H1 (cell line): ENCODE data around the gene GIGYF2. TPM values are rescaled to one million over a fixed set of nuclear protein-coding genes. Genes with fewer than 3 reads are reported as not detected.

ENCODE experiments used
- CTCF ChIA-PET: fragments of 300-600 bp; sonication (Branson Sonifier 250); formaldehyde crosslinking; loops from one replicate; lab custom pipeline; 2021; ENCODE audit not compliant: partially characterized antibody; lab: Charles Lee
- POLR2A ChIA-PET: fragments of 300-600 bp; sonication (Branson Sonifier 250); formaldehyde crosslinking; loops from one replicate; lab custom pipeline; 2021; ENCODE audit warnings: inconsistent platforms; ENCODE audit not compliant: partially characterized antibody; lab: Charles Lee
- DNase-seq, 2 experiments: peaks; one replicate each; pipeline versions ENCODE4 v3.0.0 to v3.0.0-alpha.2; 2010 to 2022; ENCODE audit warnings: low spot score in 2 of 2, low read depth in 1 of 2, mixed read lengths in 1 of 2
- FAIRE-seq: peaks from 2 replicates; lab custom pipeline; 2011; peaks lifted over from hg19 to GRCh38; lab: Jason Lieb, UNC
- H2AFZ ChIP-seq: 2 replicates; pipeline ENCODE4 v1.8.1; 2012; ENCODE audit warnings: low read length, inconsistent platforms
- H2AK5ac ChIP-seq: 2 replicates; pipeline ENCODE4 v1.6.1; 2013; ENCODE audit warnings: low read depth, low read length
- H2BK120ac ChIP-seq: replicated peaks from 2 replicates; pipeline ENCODE3; 2013; ENCODE audit warnings: low read depth, low read length, inconsistent platforms
- H2BK12ac ChIP-seq: 2 replicates; pipeline ENCODE4 v1.6.1; 2013; ENCODE audit warnings: low read depth, low read length
- H2BK15ac ChIP-seq: 2 replicates; pipeline ENCODE4 v1.6.1; 2013; ENCODE audit warnings: low read length
- H2BK20ac ChIP-seq: 2 replicates; pipeline ENCODE4 v1.6.1; 2013; ENCODE audit warnings: low read length
- H2BK5ac ChIP-seq: 2 replicates; pipeline ENCODE4 v1.6.1; 2013; ENCODE audit warnings: low read depth, low read length
- H3K14ac ChIP-seq: 2 replicates; pipeline ENCODE4 v1.6.1; 2013; ENCODE audit warnings: inconsistent platforms; ENCODE audit not compliant: insufficient read length
- H3K18ac ChIP-seq: 2 replicates; pipeline ENCODE4 v1.6.1; 2013; ENCODE audit warnings: low read length; ENCODE audit errors: extremely low read depth
- H3K23ac ChIP-seq: 2 replicates; pipeline ENCODE4 v1.6.1; 2013; ENCODE audit warnings: inconsistent platforms; ENCODE audit not compliant: insufficient read length
- H3K23me2 ChIP-seq: 2 replicates; pipeline ENCODE4 v1.6.1; 2013; ENCODE audit warnings: low read depth, low read length
- H3K27ac ChIP-seq: 2 replicates; pipeline ENCODE4 v1.6.1; 2011; ENCODE audit warnings: low read depth, low read length, inconsistent platforms
- H3K27me3 ChIP-seq, 4 experiments: replicated peaks in 1 of 4; 1 replicate in 1 of 4; 2 replicates in 3 of 4; pipeline versions ENCODE4 v1.6.1 to v1.8.1; 2011 to 2013; ENCODE audit warnings: low read length in 3 of 4, mild to moderate bottlenecking in 3 of 4, inconsistent platforms in 2 of 4, mixed read lengths in 2 of 4, moderate library complexity in 1 of 4; ENCODE audit not compliant: control insufficient read depth in 3 of 4, insufficient read depth in 3 of 4; ENCODE audit errors: extremely low read depth in 1 of 4
- H3K36me3 ChIP-seq, 4 experiments: 2 replicates each; pipeline versions ENCODE4 v1.6.1 to v1.8.1; 2011 to 2013; ENCODE audit warnings: mild to moderate bottlenecking in 4 of 4, low read length in 3 of 4, moderate library complexity in 2 of 4, control low read depth in 1 of 4, inconsistent platforms in 1 of 4; ENCODE audit not compliant: insufficient read depth in 4 of 4, control insufficient read depth in 2 of 4
- H3K4ac ChIP-seq: replicated peaks from 2 replicates; pipeline ENCODE3; 2013; ENCODE audit warnings: low read length, low read depth, mixed read lengths, inconsistent platforms; ENCODE audit not compliant: insufficient read length
- H3K4me1 ChIP-seq, 4 experiments: replicated peaks in 1 of 4; 1 replicate in 1 of 4; 2 replicates in 3 of 4; pipeline versions ENCODE4 v1.6.1 to v1.8.1; 2011 to 2013; ENCODE audit warnings: low read length in 3 of 4, inconsistent platforms in 2 of 4, mixed read lengths in 1 of 4; ENCODE audit not compliant: insufficient read depth in 4 of 4, control insufficient read depth in 3 of 4
- H3K4me2 ChIP-seq, 2 experiments: 2 replicates each; pipeline versions ENCODE4 v1.6.1 to v1.8.1; 2011 to 2013; ENCODE audit warnings: low read depth in 2 of 2, low read length in 2 of 2, control low read depth in 1 of 2, inconsistent platforms in 1 of 2, mild to moderate bottlenecking in 1 of 2; ENCODE audit not compliant: insufficient read depth in 1 of 2
- H3K4me3 ChIP-seq, 4 experiments: fragments of 200-600, 300-600 bp in 1 of 4; sonication (generic), shearing (Covaris generic), sonication (Bioruptor Twin) in 1 of 4; 2 replicates each; pipeline versions ENCODE4 v1.5.1 to v1.8.1; 2011 to 2016; ENCODE audit warnings: low read length in 4 of 4, low read depth in 3 of 4, control low read depth in 2 of 4, inconsistent platforms in 2 of 4, mild to moderate bottlenecking in 2 of 4, mixed read lengths in 1 of 4, moderate library complexity in 1 of 4; ENCODE audit not compliant: insufficient read depth in 2 of 4; ENCODE audit errors: extremely low read depth in 1 of 4
- H3K56ac ChIP-seq: replicated peaks from 2 replicates; pipeline ENCODE3; 2013; ENCODE audit warnings: low read depth, mild to moderate bottlenecking, mixed read lengths, low read length, inconsistent platforms; ENCODE audit not compliant: insufficient read length
- H3K79me1 ChIP-seq: 2 replicates; pipeline ENCODE4 v1.6.1; 2013; ENCODE audit warnings: low read depth, low read length, control low read depth
- H3K79me2 ChIP-seq, 2 experiments: 2 replicates each; pipeline versions ENCODE4 v1.6.1 to v1.8.1; 2012 to 2013; ENCODE audit warnings: low read length in 2 of 2, mild to moderate bottlenecking in 2 of 2, inconsistent platforms in 1 of 2; ENCODE audit not compliant: insufficient read depth in 2 of 2, control insufficient read depth in 1 of 2
- H3K9ac ChIP-seq, 4 experiments: replicated peaks in 1 of 4; 1 replicate in 1 of 4; 2 replicates in 3 of 4; pipeline versions ENCODE4 v1.6.1 to v1.8.1; 2011 to 2013; ENCODE audit warnings: low read depth in 3 of 4, low read length in 3 of 4, control low read depth in 2 of 4, mild to moderate bottlenecking in 2 of 4, moderate library complexity in 2 of 4, inconsistent platforms in 1 of 4; ENCODE audit errors: extremely low read depth in 1 of 4
- H3K9me3 ChIP-seq, 2 experiments: 2 replicates each; pipeline versions ENCODE4 v1.6.1 to v1.8.1; 2012 to 2013; ENCODE audit warnings: mild to moderate bottlenecking in 2 of 2, moderate library complexity in 2 of 2, control low read depth in 1 of 2, inconsistent platforms in 1 of 2, low read depth in 1 of 2, low read length in 1 of 2, mixed read lengths in 1 of 2; ENCODE audit not compliant: insufficient read depth in 2 of 2
- H4K20me1 ChIP-seq, 2 experiments: replicated peaks in 1 of 2; 2 replicates each; pipeline versions ENCODE3 to v1.8.1; 2011 to 2013; ENCODE audit warnings: inconsistent platforms in 2 of 2, low read length in 2 of 2, mild to moderate bottlenecking in 1 of 2; ENCODE audit not compliant: insufficient read depth in 2 of 2, control insufficient read depth in 1 of 2
- H4K5ac ChIP-seq: 2 replicates; pipeline ENCODE4 v1.6.1; 2013; ENCODE audit warnings: low read length, low read depth, mixed read lengths, inconsistent platforms; ENCODE audit not compliant: insufficient read length
- H4K8ac ChIP-seq: 2 replicates; pipeline ENCODE4 v1.8.0; 2013; ENCODE audit warnings: mild to moderate bottlenecking, moderate library complexity, low read length, inconsistent platforms; ENCODE audit not compliant: insufficient read depth; ENCODE audit errors: extremely low read depth
- H4K91ac ChIP-seq: replicated peaks from 2 replicates; pipeline ENCODE3; 2013; ENCODE audit warnings: low read length, mixed read lengths, inconsistent platforms; ENCODE audit not compliant: insufficient read length
- CBX5 ChIP-seq: fragments of 300-800, 300-1000 bp; sonication (generic); IDR thresholded peaks from 2 replicates; pipeline ENCODE4 v1.7.1; 2016; ENCODE audit warnings: antibody characterized with exemption, low read length, low read depth
- CBX8 ChIP-seq: fragments of 300-800, 300-1000 bp; sonication (generic); IDR thresholded peaks from 2 replicates; pipeline ENCODE4 v1.7.1; 2016; ENCODE audit warnings: low read depth, low read length, borderline replicate concordance
- CREB1 ChIP-seq: IDR thresholded peaks from 2 replicates; pipeline ENCODE4 v1.6.1; 2012; ENCODE audit warnings: inconsistent platforms
- CTBP2 ChIP-seq: IDR thresholded peaks from 2 replicates; pipeline ENCODE4 v1.7.0; 2011; ENCODE audit warnings: borderline replicate concordance, mild to moderate bottlenecking, moderate library complexity, mixed read lengths, low read length; ENCODE audit not compliant: insufficient read depth, insufficient read length
- EP300 ChIP-seq, 2 experiments: IDR thresholded peaks; 1 replicate in 1 of 2; 2 replicates in 1 of 2; pipeline ENCODE4 v1.6.1; 2011 to 2012; ENCODE audit warnings: low read depth in 2 of 2, low read length in 2 of 2, mild to moderate bottlenecking in 2 of 2, borderline replicate concordance in 1 of 2, inconsistent platforms in 1 of 2, moderate library complexity in 1 of 2
- GABPA ChIP-seq: IDR thresholded peaks from 2 replicates; pipeline ENCODE4 v1.6.1; 2011; ENCODE audit warnings: mild to moderate bottlenecking, low read length, moderate library complexity, borderline replicate concordance; ENCODE audit not compliant: insufficient read depth
- HDAC2 ChIP-seq, 2 experiments: fragments of 300-600 bp in 1 of 2; sonication (generic) in 1 of 2; IDR thresholded peaks; 2 replicates each; pipeline ENCODE4 v1.6.1; 2011 to 2012; ENCODE audit warnings: low read depth in 2 of 2, low read length in 2 of 2, mild to moderate bottlenecking in 2 of 2, moderate library complexity in 2 of 2, borderline replicate concordance in 1 of 2, inconsistent platforms in 1 of 2
- JUN ChIP-seq: IDR thresholded peaks from 2 replicates; pipeline ENCODE4 v1.6.1; 2011; ENCODE audit warnings: low read depth, mild to moderate bottlenecking, improper control_type of control experiment, low read length
- KDM5A ChIP-seq: fragments of 200-600 bp; IDR thresholded peaks from 2 replicates; pipeline ENCODE4 v1.7.1; 2012; ENCODE audit warnings: mild to moderate bottlenecking, low read length, inconsistent platforms, mixed read lengths
- TBP ChIP-seq: IDR thresholded peaks from 2 replicates; pipeline ENCODE4 v1.6.1; 2011; ENCODE audit warnings: low read depth, low read length, improper control_type of control experiment
- TCF12 ChIP-seq: IDR thresholded peaks from 2 replicates; pipeline ENCODE4 v1.6.1; 2011; ENCODE audit warnings: low read depth, mild to moderate bottlenecking, low read length
- ZNF274 ChIP-seq: IDR thresholded peaks from 2 replicates; pipeline ENCODE4 v1.7.0; 2012; ENCODE audit warnings: low read length, borderline replicate concordance; ENCODE audit errors: extremely low read depth
- WGBS, 2 experiments: shearing (Covaris generic) in 1 of 2; methylation state at CpG; one replicate each; pipeline versions ENCODE4 v1.1.6 to v1.1.7; 2013 to 2015; ENCODE audit warnings: low lambda C conversion rate in 2 of 2, mixed read lengths in 2 of 2, inconsistent platforms in 1 of 2, low coverage in 1 of 2, missing lambda C conversion rate in 1 of 2; ENCODE audit not compliant: insufficient replicate concordance in 2 of 2, insufficient coverage in 1 of 2, insufficient read length in 1 of 2; ENCODE audit errors: extremely low coverage in 1 of 2, missing lambda C conversion rate in 1 of 2; 5-methylcytosine and 5-hydroxymethylcytosine counted together
- polyA plus RNA-seq, 7 experiments: library from polyadenylated mRNA; depleted of rRNA in 3 of 7; stranded (reverse) in 5 of 7; unstranded in 2 of 7; fragments of >200 nt in 5 of 7; fragments of 200-250 nt in 2 of 7; gene quantifications; 1 replicate in 5 of 7; 2 replicates in 1 of 7; 4 replicates in 1 of 7; pipeline versions ENCODE4 v1.2.1 to v1.2.3, GENCODE V29; 2011 to 2013; ENCODE audit warnings: missing spikeins in 2 of 7, mixed read lengths in 2 of 7
- total RNA-seq: library from RNA; stranded (reverse); fragmentation: NEBNext Ultra II Directional; extraction: Animal tissue kit (Norgen Biotek cat#: 25700); gene quantifications from 2 replicates; pipeline ENCODE4 v1.2.1, GENCODE V29; 2021

GIGYF2 gene
- total and polyA plus RNA-seq, 2 of the 8 experiments (the other 6 are each of a cell fraction or from before 2014, with no cell fraction given): 22.3 to 62.0 TPM

DNA sequence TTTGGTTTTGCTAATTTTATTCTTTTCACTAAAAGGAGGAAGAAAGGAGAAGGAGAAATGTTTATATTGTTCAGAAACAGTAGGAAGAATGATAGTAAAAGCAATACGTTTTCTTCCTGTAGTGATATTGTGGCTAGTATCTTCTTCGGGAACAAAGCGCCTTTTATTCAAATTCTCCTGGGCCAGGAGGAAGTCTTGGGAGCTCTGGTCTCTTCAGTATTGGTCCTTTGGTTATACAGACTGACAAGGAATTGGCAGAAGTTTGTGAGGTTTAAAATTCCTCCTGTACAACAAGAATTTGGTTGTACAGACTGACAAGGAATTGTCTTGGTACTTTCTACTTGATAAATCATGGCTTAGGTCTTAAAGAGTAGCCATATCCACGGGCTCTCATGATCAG is 9.9 kb downstream of the GIGYF2 start:
- Histone ChIP-seq H3K79me1 (peaks cover 7% of the 10 kb centered on the region; the same call in 1 of the 2 replicates), H3K4me2 (no peak overlapping the region), H3K9ac (no peak overlapping the region), H2BK120ac (no peak overlapping the region), H3K23ac (no peak overlapping the region), H3K14ac (no peak overlapping the region), H3K18ac (no peak overlapping the region), H3K36me3 (peaks cover 4 to 15% (median 6%) of the 10 kb centered on the region in 4 experiments; a peak in 5 of 8 replicates), H4K91ac (no peak overlapping the region), H3K4ac (no peak overlapping the region), H2AK5ac (no peak overlapping the region), H3K56ac (no peak overlapping the region), H3K4me1 (no peaks in the 10 kb centered on the region), H3K4me3 (no peak overlapping the region), H3K79me2 (peaks cover 6 to 77% of the 10 kb centered on the region in 2 experiments; a peak in 3 of 4 replicates), H4K5ac (no peak overlapping the region), H2BK12ac (no peak overlapping the region), H3K9me3 (no peaks in the 10 kb centered on the region), H2BK20ac (no peak overlapping the region), H2BK15ac (no peak overlapping the region), H3K27me3 (peaks cover 0 to 2% (median 0%) of the 10 kb centered on the region in 4 experiments; a peak in 1 of 7 replicates), H3K27ac (no peak overlapping the region), H3K23me2 (no peaks in the 10 kb centered on the region), H4K8ac (no peak overlapping the region), H4K20me1 (peaks cover 0 to 5% of the 10 kb centered on the region in 2 experiments), H2BK5ac (no peak overlapping the region), H2AFZ (no peak overlapping the region)
- 84% methylated on average over 4 of the region's 4 CpGs; no CpG with 5 or more reads in 1 of the 2 experiments for WGBS, 2 experiments
- ChIA-PET POLR2A (interaction anchor here (1.2 kb wide), 1 partner anchor 10 kb away, joined by 4 read pairs; the partner anchor contains the start of gene GIGYF2), CTCF (interaction anchor here (1.1 to 1.2 kb wide), 2 partner anchors 16 to 148 kb away, joined by 3 to 4 read pairs; no protein-coding TSS in a partner anchor)
- no peak for FAIRE-seq
- TF ChIP-seq JUN (no peak), TBP (no peak), EP300 (IDR thresholded peaks at IDR 0.05; ENCODE audit: borderline replicate concordance in 1 of 2, low read depth in 2 of 2, low read length in 2 of 2) (no peak), CTBP2 (no peak), TCF12 (no peak), CBX5 (no peak), ZNF274 (no peak), KDM5A (no peak), GABPA (no peak), CBX8 (no peak), HDAC2 (IDR thresholded peaks at IDR 0.05; ENCODE audit: borderline replicate concordance in 1 of 2, low read depth in 2 of 2, low read length in 2 of 2) (no peak), CREB1 (no peak)
- DNase-seq: no peak
